Neural progenitor cell (in vitro differentiated cells): ENCODE data around the gene DDX21. TPM values are rescaled to one million over a fixed set of nuclear protein-coding genes. Genes with fewer than 3 reads are reported as not detected.
"Not testable (repeated sequence)": the region's sequence is repeated elsewhere in the genome, so short reads cannot be mapped to it uniquely, and the experiment has no call there.

Source experiments
- DNase-seq: peaks from one replicate; pipeline ENCODE4 v3.0.0-alpha.2; 2016; ENCODE audit warnings: low spot score
- H2AFZ ChIP-seq: fragments of 200-600 bp; sonication (generic); replicated peaks from 2 replicates; pipeline ENCODE4 v1.6.1; 2016; ENCODE audit warnings: antibody characterized with exemption
- H3F3A ChIP-seq: fragments of 200-600 bp; sonication (generic); 2 replicates; pipeline ENCODE4 v1.6.1; 2016; ENCODE audit warnings: antibody characterized with exemption, low read depth
- H3K27ac ChIP-seq: fragments of 200-600 bp; sonication (generic); 2 replicates; pipeline ENCODE4 v1.5.1; 2016; ENCODE audit warnings: mild to moderate bottlenecking
- H3K27me3 ChIP-seq: fragments of 200-600 bp; sonication (generic); 2 replicates; pipeline ENCODE4 v1.6.1; 2016; ENCODE audit warnings: mild to moderate bottlenecking, moderate library complexity
- H3K36me3 ChIP-seq: fragments of 200-600 bp; sonication (generic); 2 replicates; pipeline ENCODE4 v1.5.1; 2016
- H3K4me1 ChIP-seq: fragments of 200-600 bp; sonication (generic); 2 replicates; pipeline ENCODE4 v1.6.1; 2016; ENCODE audit warnings: mixed run types
- H3K4me2 ChIP-seq: fragments of 200-600 bp; sonication (generic); 2 replicates; pipeline ENCODE4 v1.6.1; 2016
- H3K4me3 ChIP-seq: fragments of 200-600 bp; sonication (generic); 2 replicates; pipeline ENCODE4 v1.5.1; 2016
- H3K79me2 ChIP-seq: fragments of 200-600 bp; sonication (generic); 2 replicates; pipeline ENCODE4 v1.6.1; 2016; ENCODE audit warnings: low read depth
- H3K9ac ChIP-seq: fragments of 200-600 bp; sonication (generic); 2 replicates; pipeline ENCODE4 v1.6.1; 2016
- H3K9me3 ChIP-seq: fragments of 200-600 bp; sonication (generic); 2 replicates; pipeline ENCODE4 v1.5.1; 2016; ENCODE audit warnings: low read depth
- H4K20me1 ChIP-seq: fragments of 200-600 bp; sonication (generic); 2 replicates; pipeline ENCODE4 v1.6.1; 2016; ENCODE audit warnings: low read depth
- H3K27ac Mint-ChIP-seq: 3 replicates; pipeline ENCODE4 v1.8.0; 2021; ENCODE audit warnings: mixed read lengths
- H3K27me3 Mint-ChIP-seq: 2 replicates; pipeline ENCODE4 v1.8.0; 2022; ENCODE audit warnings: low read depth, mild to moderate bottlenecking, inconsistent platforms, moderate library complexity, mixed read lengths; ENCODE audit not compliant: insufficient read depth
- H3K36me3 Mint-ChIP-seq: 3 replicates; pipeline ENCODE4 v1.8.0; 2021; ENCODE audit warnings: mixed read lengths
- H3K4me1 Mint-ChIP-seq: 3 replicates; pipeline ENCODE4 v1.8.0; 2021; ENCODE audit warnings: mixed read lengths
- H3K4me3 Mint-ChIP-seq: 3 replicates; pipeline ENCODE4 v1.8.0; 2021; ENCODE audit warnings: mild to moderate bottlenecking, moderate library complexity, mixed read lengths
- H3K9me3 Mint-ChIP-seq: 3 replicates; pipeline ENCODE4 v1.8.0; 2020; ENCODE audit warnings: mixed read lengths
- CTCF ChIP-seq: fragments of 200-600 bp; sonication (generic); IDR thresholded peaks from 2 replicates; pipeline ENCODE4 v1.5.1; 2017; ENCODE audit warnings: antibody characterized with exemption, mild to moderate bottlenecking
- EZH2 ChIP-seq: fragments of 200-600 bp; sonication (generic); IDR thresholded peaks from 2 replicates; pipeline ENCODE4 v1.6.1; 2017; ENCODE audit warnings: antibody characterized with exemption, mild to moderate bottlenecking, moderate library complexity
- EZH2phosphoT487 ChIP-seq: fragments of 200-600 bp; sonication (generic); IDR thresholded peaks from 2 replicates; pipeline ENCODE4 v1.6.1; 2017; ENCODE audit warnings: antibody characterized with exemption
- total RNA-seq: library from RNA; depleted of rRNA; stranded (reverse); fragments of >200 nt; gene quantifications from 2 replicates; pipeline ENCODE4 v1.2.3, GENCODE V29; 2015; ENCODE audit warnings: low replicate concordance

Gene DDX21
- total RNA-seq, 1 donor from 2014 or later: 69.9 TPM

- no peak for TF ChIP-seq EZH2
- TF ChIP-seq EZH2phosphoT487: no peak
- no peak for TF ChIP-seq CTCF
- Histone ChIP-seq H3K27ac (no peak overlapping the region), H3K36me3 (peaks cover 27% of the 10 kb centered on the region), H2AFZ (no peak overlapping the region), H3K4me3 (no peak overlapping the region), H3K9ac (no peak overlapping the region), H3K4me2 (no peak overlapping the region), H3K27me3 (no peaks in the 10 kb centered on the region), H3F3A (no peaks in the 10 kb centered on the region), H3K9me3 (no peaks in the 10 kb centered on the region), H3K79me2 (no peaks in the 10 kb centered on the region), H4K20me1 (no peaks in the 10 kb centered on the region), H3K4me1 (no peaks in the 10 kb centered on the region)
- H3K4me1 Mint-ChIP-seq: no peaks in the 10 kb centered on the region
- no peaks in the 10 kb centered on the region for H3K9me3 Mint-ChIP-seq
- H3K4me3 Mint-ChIP-seq: no peak overlapping the region
- peaks cover 2% of the 10 kb centered on the region for H3K27me3 Mint-ChIP-seq
- no peak for DNase-seq
- no peak overlapping the region for H3K27ac Mint-ChIP-seq
- peaks cover 22% of the 10 kb centered on the region for H3K36me3 Mint-ChIP-seq
These were observed 21.0 kb upstream of the DDX21 start for GRCh38 chr10:68934994-68935393.

- Histone ChIP-seq H2AFZ (no peak overlapping the region), H3K4me2 (no peak overlapping the region), H4K20me1 (no peaks in the 10 kb centered on the region), H3K27me3 (no peaks in the 10 kb centered on the region), H3K9ac (no peak overlapping the region), H3K9me3 (no peaks in the 10 kb centered on the region), H3K79me2 (no peaks in the 10 kb centered on the region), H3K27ac (no peak overlapping the region), H3K4me3 (no peak overlapping the region), H3F3A (no peaks in the 10 kb centered on the region), H3K4me1 (no peaks in the 10 kb centered on the region), H3K36me3 (peaks cover 29% of the 10 kb centered on the region)
- TF ChIP-seq CTCF (no peak), EZH2phosphoT487 (no peak), EZH2 (no peak)
- DNase-seq: no peak
- Mint-ChIP-seq H3K4me3 (no peak overlapping the region), H3K27me3 (no peaks in the 10 kb centered on the region), H3K9me3 (no peaks in the 10 kb centered on the region), H3K4me1 (no peaks in the 10 kb centered on the region), H3K36me3 (peaks cover 12% of the 10 kb centered on the region), H3K27ac (no peak overlapping the region)
These were observed 17.9 kb upstream of the DDX21 start for GRCh38 chr10:68938117-68938516.

GRCh38 chr10:68938884-68939283, 17.1 kb upstream of the DDX21 start:
- Histone ChIP-seq H3K4me3 (no peak overlapping the region), H3K9ac (no peak overlapping the region), H3K27ac (no peak overlapping the region), H3F3A (peaks cover 6% of the 10 kb centered on the region), H2AFZ (no peak overlapping the region), H3K79me2 (no peaks in the 10 kb centered on the region), H3K4me1 (no peaks in the 10 kb centered on the region), H3K36me3 (peaks cover 35% of the 10 kb centered on the region), H3K4me2 (no peak overlapping the region), H3K9me3 (no peaks in the 10 kb centered on the region), H4K20me1 (no peaks in the 10 kb centered on the region), H3K27me3 (no peaks in the 10 kb centered on the region)
- no peak for DNase-seq
- H3K4me3 Mint-ChIP-seq: no peak overlapping the region
- H3K27ac Mint-ChIP-seq: no peak overlapping the region
- no peaks in the 10 kb centered on the region for H3K4me1 Mint-ChIP-seq
- no peak for TF ChIP-seq CTCF
- no peak for TF ChIP-seq EZH2phosphoT487
- TF ChIP-seq EZH2: no peak
- no peaks in the 10 kb centered on the region for H3K9me3 Mint-ChIP-seq
- peaks cover 12% of the 10 kb centered on the region for H3K36me3 Mint-ChIP-seq
- no peaks in the 10 kb centered on the region for H3K27me3 Mint-ChIP-seq

- H4K20me1 ChIP-seq, H3K36me3 Mint-ChIP-seq, DNase-seq, H3K27ac Mint-ChIP-seq, H2AFZ ChIP-seq, H3K4me2 ChIP-seq, H3K79me2 ChIP-seq, H3F3A ChIP-seq, H3K9me3 ChIP-seq, H3K9me3 Mint-ChIP-seq, H3K4me1 ChIP-seq, H3K27me3 ChIP-seq, H3K4me3 ChIP-seq, H3K27ac ChIP-seq, H3K4me3 Mint-ChIP-seq, H3K4me1 Mint-ChIP-seq, H3K9ac ChIP-seq, H3K27me3 Mint-ChIP-seq: not testable (repeated sequence)
- H3K36me3 ChIP-seq: peaks cover 27% of the 10 kb centered on the region
These were observed 15.1 kb upstream of the DDX21 start for GRCh38 chr10:68940917-68941316.
